Measurements from ENCODE around the gene PCDH9. TPM values are rescaled to one million over a fixed set of nuclear protein-coding genes. Genes with fewer than 3 reads are reported as not detected.

The PCDH9 gene
- total RNA-seq, 4 donors from 2014 or later: 2.8 to 22.4 (median 12.9) TPM

DNA sequence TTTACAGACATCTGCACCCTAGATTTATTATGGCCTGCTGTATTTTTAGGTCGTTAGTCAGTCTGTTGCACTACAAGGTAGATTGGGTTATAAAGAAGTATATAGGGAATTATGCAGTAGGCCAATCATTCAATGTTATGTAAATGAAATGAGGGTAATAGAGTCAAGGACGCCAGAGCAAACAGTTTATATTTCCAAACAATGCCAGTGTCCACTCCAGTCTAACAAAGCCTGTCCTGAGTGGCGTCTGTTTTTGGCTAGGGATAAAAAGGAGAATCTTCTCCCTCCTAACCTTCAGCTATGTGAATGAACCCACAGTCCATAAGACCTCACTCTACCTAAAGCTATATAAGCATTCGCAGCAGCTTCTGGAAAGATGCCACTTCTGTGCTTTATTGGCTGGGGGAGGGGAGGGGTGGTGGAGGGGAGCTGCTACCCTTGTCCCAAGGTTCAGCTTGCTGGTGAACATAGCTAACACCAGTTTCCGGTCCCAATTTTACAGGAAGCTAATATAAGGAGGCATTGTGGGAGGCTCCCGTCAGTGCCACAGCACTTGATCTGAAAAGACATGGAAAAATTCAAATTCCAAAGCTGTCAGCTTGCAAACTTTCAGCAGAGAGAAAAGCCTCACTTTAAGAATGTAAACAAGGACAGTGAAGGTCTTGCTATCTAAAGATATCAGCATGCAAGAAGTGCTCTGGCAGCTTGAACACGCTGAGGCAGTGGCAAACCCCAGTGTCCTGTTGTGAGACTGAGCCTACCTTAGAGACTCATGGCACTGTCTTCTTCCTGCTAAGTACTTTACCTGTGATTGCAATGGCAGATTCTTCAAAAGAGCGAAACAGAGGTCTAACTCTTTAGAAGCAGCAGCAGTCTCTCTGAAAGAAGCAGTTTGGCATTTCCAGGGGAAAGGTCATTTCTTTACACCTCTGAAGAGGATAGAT lies 369.9 kb downstream of the PCDH9 start:
- H3K9me3 ChIP-seq: no peaks in the 10 kb centered on the region
- H3K4me3 ChIP-seq (replicated peaks in 1 of 3): no peak overlapping the region
- no peak for DNase-seq
- no peaks in the 10 kb centered on the region for H3K4me1 ChIP-seq
- no peaks in the 10 kb centered on the region for H3K27me3 ChIP-seq
- TF ChIP-seq, protein P1, sequence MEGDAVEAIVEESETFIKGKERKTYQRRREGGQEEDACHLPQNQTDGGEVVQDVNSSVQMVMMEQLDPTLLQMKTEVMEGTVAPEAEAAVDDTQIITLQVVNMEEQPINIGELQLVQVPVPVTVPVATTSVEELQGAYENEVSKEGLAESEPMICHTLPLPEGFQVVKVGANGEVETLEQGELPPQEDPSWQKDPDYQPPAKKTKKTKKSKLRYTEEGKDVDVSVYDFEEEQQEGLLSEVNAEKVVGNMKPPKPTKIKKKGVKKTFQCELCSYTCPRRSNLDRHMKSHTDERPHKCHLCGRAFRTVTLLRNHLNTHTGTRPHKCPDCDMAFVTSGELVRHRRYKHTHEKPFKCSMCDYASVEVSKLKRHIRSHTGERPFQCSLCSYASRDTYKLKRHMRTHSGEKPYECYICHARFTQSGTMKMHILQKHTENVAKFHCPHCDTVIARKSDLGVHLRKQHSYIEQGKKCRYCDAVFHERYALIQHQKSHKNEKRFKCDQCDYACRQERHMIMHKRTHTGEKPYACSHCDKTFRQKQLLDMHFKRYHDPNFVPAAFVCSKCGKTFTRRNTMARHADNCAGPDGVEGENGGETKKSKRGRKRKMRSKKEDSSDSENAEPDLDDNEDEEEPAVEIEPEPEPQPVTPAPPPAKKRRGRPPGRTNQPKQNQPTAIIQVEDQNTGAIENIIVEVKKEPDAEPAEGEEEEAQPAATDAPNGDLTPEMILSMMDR (IDR thresholded peaks at IDR 0.05): no peak
- TF ChIP-seq POLR2A (IDR thresholded peaks at IDR 0.05): no peak
- H3K27ac ChIP-seq: no peak overlapping the region
- WGBS, 2 donors: 77 to 83% methylated on average over 8 of the region's 8 CpGs
- H3K36me3 ChIP-seq: no peaks in the 10 kb centered on the region
- intact Hi-C loops (cut with DNase I): no loop called here

DNA sequence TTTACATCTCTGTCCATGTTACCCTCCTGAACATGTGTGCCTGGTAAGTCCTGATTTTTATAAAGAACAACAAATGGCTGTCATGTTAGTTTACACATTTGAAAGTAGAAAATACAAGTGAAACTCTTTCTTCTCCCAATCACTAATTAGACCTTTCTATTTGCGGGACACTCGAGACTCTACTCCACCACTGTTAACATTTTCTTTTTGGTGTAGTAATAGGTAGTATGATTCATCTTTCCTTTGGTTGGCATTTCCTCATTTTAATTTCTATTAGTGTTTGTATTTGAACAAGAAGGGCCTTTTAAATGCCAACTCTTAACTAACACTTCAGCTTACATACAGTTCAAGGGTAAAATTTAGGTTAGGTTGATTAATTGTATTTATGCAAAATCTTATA lies 371.1 kb downstream of the PCDH9 start:
- WGBS, 2 donors: 91 to 92% methylated on average over 2 of the region's 2 CpGs
- Histone ChIP-seq H3K27ac (no peak overlapping the region), H3K9me3 (no peaks in the 10 kb centered on the region), H3K4me3 (replicated peaks in 1 of 3) (no peak overlapping the region), H3K4me1 (no peaks in the 10 kb centered on the region), H3K27me3 (no peaks in the 10 kb centered on the region), H3K36me3 (no peaks in the 10 kb centered on the region)
- intact Hi-C loops (cut with DNase I): no loop called here
- TF ChIP-seq, protein P1 (IDR thresholded peaks at IDR 0.05): no peak
- no peak for TF ChIP-seq POLR2A (IDR thresholded peaks at IDR 0.05)
- no peak for DNase-seq

DNA sequence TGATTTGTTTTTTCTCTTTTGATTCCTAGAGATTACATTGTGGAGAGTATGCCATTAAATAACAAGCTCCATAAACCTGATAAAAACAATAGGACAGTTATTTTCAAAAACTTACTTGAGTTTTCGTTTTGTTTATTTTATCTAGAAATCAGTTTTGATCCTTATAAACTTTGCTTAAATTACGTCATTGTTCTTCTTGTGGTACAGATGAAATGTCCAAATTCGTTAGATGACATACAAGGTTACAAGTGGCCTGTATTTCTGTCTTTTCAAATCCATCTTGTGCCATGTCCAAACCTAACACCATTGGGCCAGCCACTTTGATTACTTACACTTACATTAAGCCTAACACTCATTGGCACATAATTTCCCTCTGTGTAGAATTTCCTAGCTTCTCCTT lies 372.0 kb downstream of the PCDH9 start:
- no peaks in the 10 kb centered on the region for H3K27me3 ChIP-seq
- H3K9me3 ChIP-seq: no peaks in the 10 kb centered on the region
- WGBS, 2 donors: 87 to 88% methylated on average over 3 of the region's 3 CpGs
- no peaks in the 10 kb centered on the region for H3K4me1 ChIP-seq
- H3K27ac ChIP-seq: no peak overlapping the region
- intact Hi-C loops (cut with DNase I): no loop called here
- no peaks in the 10 kb centered on the region for H3K36me3 ChIP-seq
- DNase-seq: no peak
- no peak overlapping the region for H3K4me3 ChIP-seq (replicated peaks in 1 of 3)
- no peak for TF ChIP-seq POLR2A (IDR thresholded peaks at IDR 0.05)
- TF ChIP-seq, protein P1 (IDR thresholded peaks at IDR 0.05): no peak

DNA sequence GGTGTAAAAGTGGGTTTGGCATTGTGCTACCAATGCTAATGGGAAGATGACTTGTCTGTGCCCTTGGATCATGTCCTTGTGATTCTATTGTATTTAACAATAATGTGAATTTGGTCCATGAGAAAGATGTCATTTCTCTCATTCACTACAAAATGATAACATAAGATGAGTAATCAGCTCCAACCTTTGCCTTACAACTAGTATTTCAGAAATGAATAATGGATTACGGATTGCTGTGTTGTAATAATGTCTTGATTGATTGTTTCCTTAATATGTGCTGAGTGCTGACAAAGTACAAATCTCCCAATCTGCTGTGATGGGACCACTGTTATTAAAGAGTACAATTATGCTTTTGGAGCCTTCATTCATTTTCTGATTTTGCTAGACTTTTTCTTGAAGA lies 375.0 kb downstream of the PCDH9 start:
- no peak overlapping the region for H3K4me3 ChIP-seq (replicated peaks in 1 of 3)
- WGBS, 2 donors: 73 to 84% methylated on average over 1 of the region's 1 CpG
- H3K36me3 ChIP-seq: no peaks in the 10 kb centered on the region
- no peaks in the 10 kb centered on the region for H3K27me3 ChIP-seq
- H3K27ac ChIP-seq: no peak overlapping the region
- TF ChIP-seq, protein P1 (IDR thresholded peaks at IDR 0.05): no peak
- TF ChIP-seq POLR2A (IDR thresholded peaks at IDR 0.05): no peak
- DNase-seq: no peak
- no peaks in the 10 kb centered on the region for H3K4me1 ChIP-seq
- no peaks in the 10 kb centered on the region for H3K9me3 ChIP-seq
- intact Hi-C loops (cut with DNase I): no loop called here

DNA sequence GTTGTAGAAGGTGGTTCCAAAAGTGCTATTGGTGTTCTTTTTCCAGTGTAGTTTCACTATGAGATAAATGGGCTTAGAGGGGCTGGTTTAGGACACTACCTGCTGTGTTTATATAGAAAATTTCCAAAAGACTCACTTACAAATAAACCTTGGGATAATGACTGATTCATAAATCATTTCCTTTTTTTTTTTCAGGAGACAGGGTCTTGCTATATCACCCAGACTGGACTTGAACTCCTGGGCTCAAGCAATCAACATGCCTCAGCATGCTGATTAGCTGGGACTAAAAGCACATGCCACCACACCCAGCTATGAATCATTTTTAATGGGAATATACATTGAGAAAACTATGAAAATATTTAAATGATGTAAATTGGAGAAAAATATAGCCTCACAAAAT lies 376.6 kb downstream of the PCDH9 start:
- no peaks in the 10 kb centered on the region for H3K4me1 ChIP-seq
- H3K27ac ChIP-seq: no peak overlapping the region
- intact Hi-C loops (cut with DNase I): no loop called here
- H3K27me3 ChIP-seq: no peaks in the 10 kb centered on the region
- TF ChIP-seq, protein P1 (IDR thresholded peaks at IDR 0.05): no peak
- TF ChIP-seq POLR2A (IDR thresholded peaks at IDR 0.05): no peak
- no peaks in the 10 kb centered on the region for H3K36me3 ChIP-seq
- H3K4me3 ChIP-seq (replicated peaks in 1 of 3): no peak overlapping the region
- no peaks in the 10 kb centered on the region for H3K9me3 ChIP-seq
- no peak for DNase-seq

All from thyroid gland (tissue), 4 donors.